ENCODE results near the gene EXOC1.

The EXOC1 gene

DNA sequence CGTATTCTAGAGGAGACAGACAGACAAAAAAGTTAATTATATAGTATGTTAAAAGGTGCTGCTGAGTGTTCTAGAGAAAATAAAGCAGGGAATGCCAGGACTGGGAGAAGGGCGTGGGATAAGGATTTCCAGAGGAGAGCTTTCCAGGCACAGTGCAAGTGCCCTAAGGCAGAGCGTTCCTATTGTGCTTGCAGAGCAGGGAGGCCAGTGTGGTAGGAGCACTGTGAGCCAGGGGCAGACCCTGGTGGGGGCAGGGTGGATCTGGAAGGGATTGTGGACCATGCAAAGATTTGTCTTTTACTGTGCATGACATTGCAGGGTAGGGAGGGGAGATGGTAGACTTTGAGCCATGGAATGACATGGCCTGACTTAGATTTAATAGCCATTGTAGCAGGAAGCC, 25.8 kb downstream of the EXOC1 start:
- TF ChIP-seq, protein P1, sequence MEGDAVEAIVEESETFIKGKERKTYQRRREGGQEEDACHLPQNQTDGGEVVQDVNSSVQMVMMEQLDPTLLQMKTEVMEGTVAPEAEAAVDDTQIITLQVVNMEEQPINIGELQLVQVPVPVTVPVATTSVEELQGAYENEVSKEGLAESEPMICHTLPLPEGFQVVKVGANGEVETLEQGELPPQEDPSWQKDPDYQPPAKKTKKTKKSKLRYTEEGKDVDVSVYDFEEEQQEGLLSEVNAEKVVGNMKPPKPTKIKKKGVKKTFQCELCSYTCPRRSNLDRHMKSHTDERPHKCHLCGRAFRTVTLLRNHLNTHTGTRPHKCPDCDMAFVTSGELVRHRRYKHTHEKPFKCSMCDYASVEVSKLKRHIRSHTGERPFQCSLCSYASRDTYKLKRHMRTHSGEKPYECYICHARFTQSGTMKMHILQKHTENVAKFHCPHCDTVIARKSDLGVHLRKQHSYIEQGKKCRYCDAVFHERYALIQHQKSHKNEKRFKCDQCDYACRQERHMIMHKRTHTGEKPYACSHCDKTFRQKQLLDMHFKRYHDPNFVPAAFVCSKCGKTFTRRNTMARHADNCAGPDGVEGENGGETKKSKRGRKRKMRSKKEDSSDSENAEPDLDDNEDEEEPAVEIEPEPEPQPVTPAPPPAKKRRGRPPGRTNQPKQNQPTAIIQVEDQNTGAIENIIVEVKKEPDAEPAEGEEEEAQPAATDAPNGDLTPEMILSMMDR (IDR thresholded peaks at IDR 0.05; ENCODE audit: control insufficient read depth, extremely low read depth, insufficient read depth), result no peak
- DNase-seq (ENCODE audit: low read depth), result no peak
- H3K4me3 ChIP-seq (ENCODE audit: low read depth, low read length), result no peak overlapping the region

DNA sequence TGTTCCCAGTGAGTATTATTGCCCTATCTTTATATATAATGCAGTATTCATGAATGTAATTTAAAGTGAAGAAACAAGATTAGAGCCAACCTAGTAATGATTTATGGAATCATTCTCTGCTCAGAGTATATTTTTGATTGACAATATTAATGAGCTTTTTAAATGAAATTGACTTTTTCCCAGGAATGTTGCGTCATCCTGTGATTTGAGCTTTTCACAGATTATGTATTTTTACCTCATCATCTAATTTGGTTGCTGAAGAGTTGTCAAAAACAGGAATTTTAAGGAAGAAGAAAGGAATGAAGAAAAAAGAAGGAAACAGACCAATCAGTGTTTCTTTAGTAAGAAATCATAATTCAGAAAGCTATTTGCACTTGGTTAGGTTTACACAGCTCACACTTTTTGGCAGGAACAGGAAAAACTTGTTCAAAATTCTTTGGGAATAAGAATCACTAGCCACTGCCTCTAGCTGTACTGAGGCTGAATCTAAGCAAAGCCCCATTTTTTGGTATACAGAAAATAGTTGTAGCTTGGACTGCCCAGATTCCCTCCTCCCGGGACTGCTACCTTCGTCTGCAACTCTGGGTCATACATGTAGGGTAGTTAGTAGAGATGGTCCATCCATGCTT, 27.3 kb downstream of the EXOC1 start:
- no peak for DNase-seq (ENCODE audit: low read depth)
- H3K4me3 ChIP-seq (ENCODE audit: low read depth, low read length), result no peak overlapping the region
- TF ChIP-seq, protein P1 (IDR thresholded peaks at IDR 0.05; ENCODE audit: control insufficient read depth, extremely low read depth, insufficient read depth), result no peak

DNA sequence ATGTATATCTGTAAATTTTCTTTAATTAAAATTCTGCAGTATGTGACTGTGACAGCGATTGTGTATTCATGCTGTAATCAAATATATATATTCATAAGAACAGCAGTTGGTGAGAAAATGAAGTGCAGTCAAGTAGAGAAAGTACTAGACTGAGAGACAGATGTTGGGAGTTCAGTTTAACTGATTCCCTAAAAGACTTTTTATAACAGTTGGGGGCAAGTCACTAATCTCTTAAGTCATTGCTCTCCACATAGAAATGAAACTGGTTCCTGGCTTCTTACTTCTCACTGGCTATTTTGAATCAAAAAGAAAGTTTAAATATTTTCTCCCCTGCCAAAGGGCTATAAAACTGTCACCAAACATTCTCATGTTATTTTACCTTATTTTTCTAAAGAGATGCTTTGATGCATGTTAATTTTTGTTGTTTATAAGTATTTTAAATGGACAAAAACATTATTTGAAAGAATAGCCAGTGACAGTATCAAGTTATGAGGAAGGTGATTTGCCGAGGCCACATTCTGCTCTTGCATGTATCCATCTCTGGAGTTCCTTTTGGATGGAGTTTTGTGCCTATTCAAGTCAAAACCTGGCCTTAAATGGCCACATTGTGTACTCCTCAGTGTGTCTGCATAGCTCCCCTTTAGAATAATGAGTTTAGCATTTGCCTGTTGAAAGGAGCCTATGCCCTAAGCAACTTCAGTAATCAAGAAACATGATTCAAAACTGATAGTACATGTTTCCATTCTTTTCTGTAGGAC, 30.8 kb downstream of the EXOC1 start:
- DNase-seq (ENCODE audit: low read depth), result no peak
- no peak overlapping the region for H3K4me3 ChIP-seq (ENCODE audit: low read depth, low read length)
- TF ChIP-seq, protein P1 (IDR thresholded peaks at IDR 0.05; ENCODE audit: control insufficient read depth, extremely low read depth, insufficient read depth), result no peak

DNA sequence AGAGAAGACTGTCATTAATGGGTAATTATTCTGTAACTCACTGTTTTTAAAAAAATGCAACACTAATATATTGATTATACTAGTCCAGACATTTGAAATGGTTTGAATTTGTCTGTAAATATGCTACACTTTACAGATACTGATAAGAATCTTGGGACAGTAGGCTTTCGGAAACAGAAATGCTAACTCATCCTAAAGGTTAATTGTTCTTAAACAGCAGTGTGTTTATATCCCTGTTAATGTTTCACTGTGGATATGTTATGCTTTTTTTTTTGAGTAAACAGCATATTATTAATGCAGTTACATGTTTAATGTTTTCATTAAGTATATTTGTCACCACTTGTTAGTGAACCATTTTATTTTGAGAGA, 31.4 kb downstream of the EXOC1 start:
- DNase-seq (ENCODE audit: low read depth), result no peak
- H3K4me3 ChIP-seq (ENCODE audit: low read depth, low read length), result no peak overlapping the region
- TF ChIP-seq, protein P1 (IDR thresholded peaks at IDR 0.05; ENCODE audit: control insufficient read depth, extremely low read depth, insufficient read depth), result no peak

DNA sequence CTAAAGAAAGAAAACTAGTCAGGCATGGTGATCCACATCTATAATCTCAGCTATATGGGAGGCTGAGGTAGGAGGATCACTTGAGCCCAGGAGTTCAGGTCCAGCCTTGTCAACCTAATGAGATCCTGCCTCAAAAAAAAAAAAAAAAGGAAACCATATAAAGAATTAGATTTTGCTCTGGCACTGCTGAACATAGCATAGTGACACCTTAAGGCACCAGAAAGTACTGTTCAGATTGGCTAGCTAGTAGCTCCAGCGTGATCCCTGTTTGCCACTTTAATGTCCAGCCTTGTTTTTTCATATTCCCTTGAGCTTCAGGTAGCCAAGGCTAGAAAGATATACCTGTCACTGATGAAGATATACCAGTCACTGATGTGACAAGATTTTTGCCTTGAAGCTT, 34.1 kb downstream of the EXOC1 start:
- TF ChIP-seq, protein P1 (IDR thresholded peaks at IDR 0.05; ENCODE audit: control insufficient read depth, extremely low read depth, insufficient read depth), result peak; percentile 16; the same call in 1 of the 2 replicates
- DNase-seq (ENCODE audit: low read depth), result no peak

DNA sequence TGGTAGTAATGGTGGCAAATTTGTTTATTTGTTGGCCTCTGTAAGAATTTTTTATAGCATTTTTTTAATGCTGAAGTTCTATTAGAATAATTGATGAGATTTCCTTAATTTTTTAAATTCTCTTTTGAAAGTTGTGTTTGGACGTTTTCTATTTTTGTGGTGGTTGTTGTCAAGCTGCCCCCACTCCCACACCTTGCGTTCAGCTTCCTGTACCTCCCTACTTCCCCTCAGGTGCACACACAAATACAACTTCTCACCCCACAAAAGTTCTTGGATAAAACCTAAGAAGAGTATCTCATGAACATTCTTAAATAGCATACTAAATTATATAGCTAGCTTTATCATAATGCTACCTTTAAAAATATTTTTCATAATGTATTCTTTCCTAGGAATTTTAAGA, 38.7 kb downstream of the EXOC1 start:
- TF ChIP-seq, protein P1 (IDR thresholded peaks at IDR 0.05; ENCODE audit: control insufficient read depth, extremely low read depth, insufficient read depth), result no peak
- DNase-seq (ENCODE audit: low read depth), result no peak
- H3K4me3 ChIP-seq (ENCODE audit: low read depth, low read length), result no peak overlapping the region

More for the DNA sequence above, 34.1 kb downstream of the EXOC1 start:
- H3K4me3 ChIP-seq (ENCODE audit: low read depth, low read length), result no peak overlapping the region

Measured in LNCaP clone FGC (cell line).